WERI-Rb-1 (cell line): ENCODE measurements around the gene CHD1L.
A peak's percentile ranks its signal among the peaks of the same experiment; 100 is the strongest.
"Not testable (repeated sequence)": the region's sequence is repeated elsewhere in the genome, so short reads cannot be mapped to it uniquely, and the experiment has no call there.

Source experiments
- DNase-seq: peaks from one replicate; pipeline ENCODE4 v3.0.0-alpha.2; 2020
- H3K27ac ChIP-seq: fragments of 250-450 bp; sonication (Bioruptor Pico); 2 replicates; pipeline ENCODE4 v1.5.1; 2020; ENCODE audit warnings: mild to moderate bottlenecking, moderate library complexity
- H3K27me3 ChIP-seq: fragments of 250-450 bp; sonication (Bioruptor Pico); 2 replicates; pipeline ENCODE4 v1.5.1; 2021; ENCODE audit warnings: mild to moderate bottlenecking, low read depth, moderate library complexity; ENCODE audit not compliant: insufficient read depth, severe bottlenecking
- H3K36me3 ChIP-seq: fragments of 250-450 bp; sonication (Bioruptor Pico); 2 replicates; pipeline ENCODE4 v1.5.1; 2020; ENCODE audit warnings: mild to moderate bottlenecking, moderate library complexity
- H3K4me3 ChIP-seq: 2 replicates; pipeline ENCODE4 v1.5.1; 2011; ENCODE audit warnings: low read depth, mild to moderate bottlenecking, control low read depth, low read length
- H3K9me3 ChIP-seq: fragments of 250-450 bp; sonication (Bioruptor Pico); 2 replicates; pipeline ENCODE4 v1.5.1; 2021; ENCODE audit warnings: mild to moderate bottlenecking, moderate library complexity; ENCODE audit not compliant: severe bottlenecking
- CTCF ChIP-seq: IDR thresholded peaks from 2 replicates; pipeline ENCODE4 v1.5.1; 2011; ENCODE audit warnings: low read depth, mild to moderate bottlenecking, control low read depth, inconsistent platforms, low read length

Gene CHD1L

GRCh38 chr1:147292631-147293251, 50.3 kb downstream of the CHD1L start:
- Histone ChIP-seq H3K9me3 (peaks cover 9% of the 10 kb centered on the region), H3K27ac (no peak overlapping the region), H3K36me3 (peaks cover 99% of the 10 kb centered on the region), H3K4me3 (no peak overlapping the region), H3K27me3 (no peaks in the 10 kb centered on the region)
- no peak for DNase-seq
- TF ChIP-seq CTCF, result no peak

- Histone ChIP-seq H3K27ac (no peak overlapping the region), H3K36me3 (peaks cover 62% of the 10 kb centered on the region), H3K9me3 (peaks cover 47% of the 10 kb centered on the region)
Observed at GRCh38 chr1:147297438-147297837, 55.0 kb downstream of the CHD1L start.

GRCh38 chr1:147305803-147306202, 63.3 kb downstream of the CHD1L start:
- H3K9me3 ChIP-seq, result peaks cover 81% of the 10 kb centered on the region
- DNase-seq, H3K4me3 ChIP-seq, H3K36me3 ChIP-seq, H3K27ac ChIP-seq, H3K27me3 ChIP-seq: not testable (repeated sequence)

More at GRCh38 chr1:147297438-147297837, 55.0 kb downstream of the CHD1L start:
- H3K27me3 ChIP-seq, result no peaks in the 10 kb centered on the region
- no peak for DNase-seq
- TF ChIP-seq CTCF, result no peak
- no peak overlapping the region for H3K4me3 ChIP-seq

- no peak overlapping the region for H3K4me3 ChIP-seq
- H3K27ac ChIP-seq, result no peak overlapping the region
- H3K27me3 ChIP-seq, result peaks cover 15% of the 10 kb centered on the region
- peaks cover 38% of the 10 kb centered on the region for H3K9me3 ChIP-seq
- no peak for TF ChIP-seq CTCF
- no peak for DNase-seq
- no peaks in the 10 kb centered on the region for H3K36me3 ChIP-seq
Observed at GRCh38 chr1:147316968-147317367, 74.5 kb downstream of the CHD1L start.

GRCh38 chr1:147326933-147327687, 84.6 kb downstream of the CHD1L start:
- not testable (repeated sequence) for H3K27me3 ChIP-seq, H3K36me3 ChIP-seq, H3K27ac ChIP-seq, H3K4me3 ChIP-seq
- peak; percentile 29 for DNase-seq
- H3K9me3 ChIP-seq, result peaks cover 35% of the 10 kb centered on the region

- TF ChIP-seq CTCF, result no peak
- Histone ChIP-seq H3K4me3 (no peak overlapping the region), H3K9me3 (peaks cover 4% of the 10 kb centered on the region), H3K27me3 (peaks cover 37% of the 10 kb centered on the region), H3K27ac (no peak overlapping the region), H3K36me3 (no peaks in the 10 kb centered on the region)
- no peak for DNase-seq
Observed at GRCh38 chr1:147334292-147334691, 91.8 kb downstream of the CHD1L start.
